Astrocyte (in vitro differentiated cells and primary cell): Measurements from ENCODE around the gene CERS6.

ENCODE experiments used
- CTCF ChIP-seq: IDR thresholded peaks from 2 replicates; pipeline ENCODE4 v1.5.1; 2011; ENCODE audit warnings: low read depth, mild to moderate bottlenecking, inconsistent platforms, low read length, moderate library complexity; ENCODE audit not compliant: insufficient read depth
- EZH2 ChIP-seq: IDR thresholded peaks from 2 replicates; pipeline ENCODE4 v1.6.1; 2012; ENCODE audit warnings: mild to moderate bottlenecking, low read length, inconsistent platforms; ENCODE audit not compliant: insufficient read depth

GRCh38 chr2:168530982-168531622 is 75.0 kb downstream of the CERS6 start:
- TF ChIP-seq CTCF (no peak), EZH2 (no peak)
